HCT116 (cell line): Measurements from ENCODE around the gene TMEM121B. TPM values are rescaled to one million over a fixed set of nuclear protein-coding genes. Genes with fewer than 3 reads are reported as not detected.

Source experiments
- ATAC-seq: fragments of 200-7000 bp; cut with Tn5 transposase; 2 replicates; pipeline ENCODE4 v1.9.1; 2020; ENCODE audit warnings: mild to moderate bottlenecking, moderate library complexity
- BruUV-seq: library from RNA; stranded (reverse); fragments of 400-500 nt; replicated peaks from 2 replicates; lab custom pipeline; 2021; lab: Mats Ljungman, UMichigan
- CTCF ChIA-PET: fragments of 300-600 bp; sonication (Branson Sonifier 250); formaldehyde crosslinking; loops from one replicate; lab custom pipeline; 2021; ENCODE audit warnings: antibody characterized with exemption; lab: Charles Lee
- POLR2A ChIA-PET: fragments of 300-600, 350-600 bp; sonication (Branson Sonifier 250); formaldehyde crosslinking; loops from one replicate; lab custom pipeline; 2021; ENCODE audit warnings: antibody characterized with exemption; lab: Charles Lee
- RAD21 ChIA-PET, 2 experiments: fragments of 300-600 bp; sonication (Branson Sonifier 250); formaldehyde crosslinking; loops; one replicate each; lab custom pipeline; 2023; ENCODE audit warnings: low total read pairs in 2 of 2; ENCODE audit not compliant: uncharacterized antibody in 2 of 2, unreplicated experiment in 2 of 2, low non-redundant PET in 1 of 2; lab: Charles Lee
- DNase-seq: peaks from one replicate; pipeline ENCODE4 v3.0.0-alpha.2; 2010; ENCODE audit warnings: low read depth, low spot score
- H2AFZ ChIP-seq: fragments of 200-600 bp; shearing (Covaris generic), sonication (generic); 2 replicates; pipeline ENCODE4 v1.6.1; 2017; ENCODE audit warnings: low read depth, mixed run types, mixed read lengths, antibody characterized with exemption, low read length; ENCODE audit not compliant: poor library complexity, severe bottlenecking
- H3K27ac ChIP-seq: 2 replicates; pipeline ENCODE4 v1.5.1; 2012; ENCODE audit warnings: low read depth, low read length
- H3K27me3 ChIP-seq: fragments of 200-600 bp; sonication (generic); 2 replicates; pipeline ENCODE4 v1.6.1; 2016; ENCODE audit warnings: mixed run types, low read length, mixed read lengths; ENCODE audit not compliant: insufficient read depth
- H3K36me3 ChIP-seq, 2 experiments: fragments of 200-500 bp in 1 of 2; fragments of 200-600 bp in 1 of 2; sonication (Bioruptor generic) in 1 of 2; sonication (generic) in 1 of 2; 2 replicates each; pipeline versions ENCODE4 v1.5.1 to v1.6.1; 2014 to 2016; ENCODE audit warnings: low read length in 2 of 2, inconsistent platforms in 1 of 2, mixed read lengths in 1 of 2, mixed run types in 1 of 2; ENCODE audit not compliant: insufficient read depth in 2 of 2, control insufficient read depth in 1 of 2
- H3K4me1 ChIP-seq, 2 experiments: fragments of 200-600 bp in 1 of 2; sonication (generic) in 1 of 2; 2 replicates each; pipeline versions ENCODE4 v1.5.1 to v1.6.1; 2012 to 2017; ENCODE audit warnings: low read length in 2 of 2, inconsistent platforms in 1 of 2, mild to moderate bottlenecking in 1 of 2, mixed read lengths in 1 of 2, mixed run types in 1 of 2, moderate library complexity in 1 of 2; ENCODE audit not compliant: insufficient read depth in 2 of 2, control insufficient read depth in 1 of 2
- H3K4me2 ChIP-seq: fragments of 200-600 bp; sonication (generic); 2 replicates; pipeline ENCODE4 v1.6.1; 2017; ENCODE audit warnings: mixed run types, low read length, mixed read lengths
- H3K4me3 ChIP-seq, 2 experiments: fragments of 200-600 bp in 1 of 2; sonication (generic) in 1 of 2; replicated peaks in 1 of 2; 2 replicates each; pipeline ENCODE4 v1.5.1; 2011 to 2016; ENCODE audit warnings: low read length in 2 of 2, control low read depth in 1 of 2, low read depth in 1 of 2, mild to moderate bottlenecking in 1 of 2, mixed read lengths in 1 of 2, mixed run types in 1 of 2
- H3K79me2 ChIP-seq: fragments of 200-600 bp; sonication (generic); 2 replicates; pipeline ENCODE4 v1.6.1; 2017; ENCODE audit warnings: mild to moderate bottlenecking, mixed run types, low read length, moderate library complexity, mixed read lengths; ENCODE audit not compliant: insufficient read depth
- H3K9ac ChIP-seq: fragments of 200-600 bp; sonication (generic); 2 replicates; pipeline ENCODE4 v1.6.1; 2016; ENCODE audit warnings: low read length, mixed read lengths
- H3K9me2 ChIP-seq: fragments of 200-600 bp; sonication (generic), shearing (Covaris generic); 2 replicates; pipeline ENCODE4 v1.6.1; 2017; ENCODE audit warnings: mixed run types, mild to moderate bottlenecking, moderate library complexity; ENCODE audit not compliant: insufficient read depth
- H3K9me3 ChIP-seq, 2 experiments: fragments of 200-500 bp in 1 of 2; fragments of 200-600 bp in 1 of 2; sonication (Bioruptor generic) in 1 of 2; sonication (generic) in 1 of 2; 2 replicates each; pipeline ENCODE4 v1.6.1; 2014 to 2017; ENCODE audit warnings: low read length in 2 of 2, mixed read lengths in 2 of 2, inconsistent platforms in 1 of 2, low read depth in 1 of 2, mild to moderate bottlenecking in 1 of 2, mixed run types in 1 of 2, moderate library complexity in 1 of 2; ENCODE audit not compliant: control insufficient read depth in 1 of 2, insufficient read depth in 1 of 2
- H4K20me1 ChIP-seq: fragments of 200-600 bp; sonication (generic), shearing (Covaris generic); 2 replicates; pipeline ENCODE4 v1.6.1; 2017; ENCODE audit warnings: mixed run types, mild to moderate bottlenecking, moderate library complexity; ENCODE audit not compliant: insufficient read depth
- CTCF ChIP-seq, 3 experiments: fragments of 200-600 bp in 1 of 3; sonication (generic) in 1 of 3; IDR thresholded peaks in 2 of 3; conservative IDR thresholded peaks in 1 of 3; 2 replicates each; pipeline ENCODE4 v1.5.1; 2012 to 2017; ENCODE audit warnings: low read depth in 2 of 3, low read length in 2 of 3, antibody characterized with exemption in 1 of 3, borderline replicate concordance in 1 of 3, control low read depth in 1 of 3, mild to moderate bottlenecking in 1 of 3, mixed read lengths in 1 of 3, mixed run types in 1 of 3, moderate library complexity in 1 of 3; ENCODE audit not compliant: insufficient read depth in 1 of 3
- intact Hi-C: fragments of 100-400 bp; cut with micrococcal nuclease; formaldehyde crosslinking; loops from 2 replicates; pipeline ENCODE4 v1.10.0; 2022
- total RNA-seq: library from RNA; stranded (reverse); gene quantifications from one replicate; pipeline ENCODE4 v1.2.1, GENCODE V29; 2021; ENCODE audit not compliant: unreplicated experiment
- TF ChIP-seq, protein P1 (sequence below): IDR thresholded peaks from 2 replicates; pipeline ENCODE4 v1.6.1; 2012; ENCODE audit warnings: low read depth

The TMEM121B gene
- total RNA-seq, 1 experiment from 2014 or later = 0.57 TPM

DNA sequence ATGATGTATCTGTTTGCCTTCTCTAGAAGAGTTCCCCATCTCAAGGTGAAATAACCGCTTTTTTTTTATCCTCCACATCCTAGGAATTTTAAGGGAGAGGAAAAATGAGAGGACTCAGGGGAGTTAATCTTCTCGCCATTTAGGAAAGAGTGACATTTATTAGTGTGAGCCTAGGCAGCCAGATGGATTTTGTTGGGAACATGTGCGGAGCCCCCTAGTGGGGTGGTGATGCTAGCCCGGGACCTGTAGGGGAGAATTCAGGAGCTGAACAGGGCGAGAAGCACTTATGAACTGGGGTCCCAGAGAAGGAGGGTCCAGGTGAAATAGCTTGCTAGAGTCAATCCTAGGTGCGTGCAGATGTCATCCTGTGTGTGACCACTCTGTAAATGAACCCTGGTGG is 25.6 kb downstream of the TMEM121B start:
- no peak overlapping the region for H3K4me2 ChIP-seq
- no peak overlapping the region for H3K4me3 ChIP-seq
- CTCF ChIA-PET = interaction anchor here (0.6 to 1.8 kb wide), 7 partner anchors 16 to 406 kb away, joined by 3 to 10 read pairs (median 4); no protein-coding TSS in a partner anchor
- H3K27ac ChIP-seq = no peak overlapping the region
- no peak overlapping the region for H2AFZ ChIP-seq
- H3K27me3 ChIP-seq = no peaks in the 10 kb centered on the region
- BruUV-seq = no TSS peak
- H3K4me1 ChIP-seq = no peaks in the 10 kb centered on the region
- RAD21 ChIA-PET = interaction anchor here in 1 of 2 experiments (0.8 kb wide), 1 partner anchor 21 kb away, joined by 4 read pairs; no protein-coding TSS in a partner anchor
- TF ChIP-seq, protein P1, sequence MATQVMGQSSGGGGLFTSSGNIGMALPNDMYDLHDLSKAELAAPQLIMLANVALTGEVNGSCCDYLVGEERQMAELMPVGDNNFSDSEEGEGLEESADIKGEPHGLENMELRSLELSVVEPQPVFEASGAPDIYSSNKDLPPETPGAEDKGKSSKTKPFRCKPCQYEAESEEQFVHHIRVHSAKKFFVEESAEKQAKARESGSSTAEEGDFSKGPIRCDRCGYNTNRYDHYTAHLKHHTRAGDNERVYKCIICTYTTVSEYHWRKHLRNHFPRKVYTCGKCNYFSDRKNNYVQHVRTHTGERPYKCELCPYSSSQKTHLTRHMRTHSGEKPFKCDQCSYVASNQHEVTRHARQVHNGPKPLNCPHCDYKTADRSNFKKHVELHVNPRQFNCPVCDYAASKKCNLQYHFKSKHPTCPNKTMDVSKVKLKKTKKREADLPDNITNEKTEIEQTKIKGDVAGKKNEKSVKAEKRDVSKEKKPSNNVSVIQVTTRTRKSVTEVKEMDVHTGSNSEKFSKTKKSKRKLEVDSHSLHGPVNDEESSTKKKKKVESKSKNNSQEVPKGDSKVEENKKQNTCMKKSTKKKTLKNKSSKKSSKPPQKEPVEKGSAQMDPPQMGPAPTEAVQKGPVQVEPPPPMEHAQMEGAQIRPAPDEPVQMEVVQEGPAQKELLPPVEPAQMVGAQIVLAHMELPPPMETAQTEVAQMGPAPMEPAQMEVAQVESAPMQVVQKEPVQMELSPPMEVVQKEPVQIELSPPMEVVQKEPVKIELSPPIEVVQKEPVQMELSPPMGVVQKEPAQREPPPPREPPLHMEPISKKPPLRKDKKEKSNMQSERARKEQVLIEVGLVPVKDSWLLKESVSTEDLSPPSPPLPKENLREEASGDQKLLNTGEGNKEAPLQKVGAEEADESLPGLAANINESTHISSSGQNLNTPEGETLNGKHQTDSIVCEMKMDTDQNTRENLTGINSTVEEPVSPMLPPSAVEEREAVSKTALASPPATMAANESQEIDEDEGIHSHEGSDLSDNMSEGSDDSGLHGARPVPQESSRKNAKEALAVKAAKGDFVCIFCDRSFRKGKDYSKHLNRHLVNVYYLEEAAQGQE = no peak
- peak in 2 of 3 experiments; percentile 58 to 64; a peak in 4 of 6 replicates for TF ChIP-seq CTCF (IDR thresholded peaks at IDR 0.05 in 2 of 3, conservative IDR thresholded peaks at IDR 0.05 in 1 of 3; ENCODE audit: borderline replicate concordance in 1 of 3, insufficient read depth in 1 of 3, low read depth in 2 of 3, low read length in 2 of 3)
- TF ChIP-seq, all 23 proteins: peak for 1
- ATAC-seq (peak; percentile 85), DNase-seq (no peak)
- Histone ChIP-seq H3K9ac (no peak overlapping the region), H3K9me2 (no peaks in the 10 kb centered on the region), H3K9me3 (no peaks in the 10 kb centered on the region), H3K79me2 (peaks cover 32% of the 10 kb centered on the region), H4K20me1 (no peaks in the 10 kb centered on the region), H3K36me3 (peaks cover 7 to 14% of the 10 kb centered on the region in 2 experiments; a peak in 2 of 4 replicates)
- intact Hi-C loops = loop anchor here (5.0 kb wide), 1 partner anchor 57 kb away; no protein-coding TSS in a partner anchor
- POLR2A ChIA-PET = no interaction called here
